HepG2 (cell line): ENCODE data around the gene STOML1. TPM values are rescaled to one million over a fixed set of nuclear protein-coding genes. Genes with fewer than 3 reads are reported as not detected.

Experiments used
- ATAC-seq: fragments of 200-7000 bp; cut with Tn5 transposase; 3 replicates; pipeline ENCODE4 v1.9.1; 2020; ENCODE audit warnings: mild to moderate bottlenecking, moderate library complexity
- BruUV-seq: library from RNA; stranded (reverse); fragments of 400-500 nt; replicated peaks from 2 replicates; lab custom pipeline; 2021; lab: Mats Ljungman, UMichigan
- CTCF ChIA-PET: fragments of 300-600 bp; formaldehyde crosslinking; extraction: SDS; loops from one replicate; lab custom pipeline; 2021; ENCODE audit warnings: low total read pairs, inconsistent platforms, low intra/inter-chr PET ratio; lab: Yijun Ruan, JAX
- POLR2A ChIA-PET: fragments of 350-600 bp; sonication (Branson Sonifier 250); formaldehyde crosslinking; loops from one replicate; lab custom pipeline; 2020; ENCODE audit warnings: antibody characterized with exemption, inconsistent platforms; lab: Yijun Ruan, JAX
- DNase-seq: peaks from one replicate; pipeline ENCODE4 v3.0.0-alpha.2; 2015; ENCODE audit warnings: low spot score
- FAIRE-seq: peaks from 3 replicates; lab custom pipeline; 2011; peaks lifted over from hg19 to GRCh38; lab: Jason Lieb, UNC
- H2AFZ ChIP-seq: one replicate; pipeline ENCODE4 v1.6.1; 2011; ENCODE audit warnings: low read length, inconsistent platforms
- H3K27ac ChIP-seq: fragments of 300-600 bp; 3 replicates; pipeline ENCODE4 v1.8.0; 2011; ENCODE audit warnings: mixed run types, mild to moderate bottlenecking, mixed read lengths, low read length, inconsistent platforms; ENCODE audit not compliant: insufficient read depth; ENCODE audit errors: extremely low read length
- H3K27me3 ChIP-seq, 2 experiments: fragments of 200-600 bp in 1 of 2; 2 replicates in 1 of 2; 3 replicates in 1 of 2; pipeline versions ENCODE4 v1.6.0 to v1.8.0; 2011; ENCODE audit warnings: low read length in 2 of 2, mild to moderate bottlenecking in 2 of 2, moderate library complexity in 2 of 2, inconsistent platforms in 1 of 2; ENCODE audit not compliant: insufficient read depth in 2 of 2, control insufficient read depth in 1 of 2
- H3K36me3 ChIP-seq, 2 experiments: fragments of 200-600 bp in 1 of 2; replicated peaks in 1 of 2; 2 replicates in 1 of 2; 3 replicates in 1 of 2; pipeline versions ENCODE4 v1.5.1 to v1.8.0; 2011; ENCODE audit warnings: low read length in 2 of 2, inconsistent platforms in 1 of 2; ENCODE audit not compliant: insufficient read depth in 2 of 2, control insufficient read depth in 1 of 2
- H3K4me1 ChIP-seq: 2 replicates; pipeline ENCODE4 v1.5.1; 2012; ENCODE audit warnings: low read length, inconsistent platforms; ENCODE audit not compliant: insufficient read depth
- H3K4me2 ChIP-seq: 2 replicates; pipeline ENCODE4 v1.6.0; 2011; ENCODE audit warnings: low read depth, low read length, inconsistent platforms
- H3K4me3 ChIP-seq, 3 experiments: fragments of 200-600 bp in 1 of 3; sonication (generic), shearing (Covaris generic) in 1 of 3; replicated peaks in 1 of 3; 2 replicates each; pipeline ENCODE4 v1.5.1; 2011 to 2016; ENCODE audit warnings: low read length in 3 of 3, inconsistent platforms in 2 of 3, low read depth in 2 of 3, mild to moderate bottlenecking in 2 of 3, control low read depth in 1 of 3, mixed read lengths in 1 of 3; ENCODE audit not compliant: insufficient read depth in 1 of 3
- H3K79me2 ChIP-seq: one replicate; pipeline ENCODE4 v1.6.1; 2011; ENCODE audit warnings: low read length, inconsistent platforms; ENCODE audit not compliant: insufficient read depth
- H3K9ac ChIP-seq: 2 replicates; pipeline ENCODE4 v1.6.0; 2011; ENCODE audit warnings: mild to moderate bottlenecking, low read depth, low read length, inconsistent platforms; ENCODE audit not compliant: insufficient read depth
- H3K9me3 ChIP-seq: 2 replicates; pipeline ENCODE4 v1.5.1; 2012; ENCODE audit warnings: mild to moderate bottlenecking, low read length
- H4K20me1 ChIP-seq: 2 replicates; pipeline ENCODE4 v1.6.0; 2011; ENCODE audit warnings: inconsistent platforms, mild to moderate bottlenecking, low read length, moderate library complexity; ENCODE audit not compliant: insufficient read depth
- FOXA1 ChIP-seq, 2 experiments: fragments of 450-650 bp in 1 of 2; sonication (generic) in 1 of 2; formaldehyde crosslinking in 1 of 2; IDR thresholded peaks; 2 replicates each; pipeline versions ENCODE4 v1.4.0 to v1.6.1; 2016 to 2020; ENCODE audit warnings: missing genetic modification reagents in 1 of 2
- MED13 ChIP-seq: sonication (generic); formaldehyde crosslinking; IDR thresholded peaks from 2 replicates; pipeline ENCODE4 v1.5.0; 2020; ENCODE audit warnings: missing genetic modification reagents
- PPARG ChIP-seq: conservative IDR thresholded peaks from 2 replicates; pipeline ENCODE4 v1.6.1; 2016; ENCODE audit warnings: missing biosample characterization, missing genetic modification reagents
- ZBTB38 ChIP-seq: sonication (generic); formaldehyde crosslinking; IDR thresholded peaks from 2 replicates; pipeline ENCODE4 v1.5.1; 2020; ENCODE audit warnings: mild to moderate bottlenecking, missing genetic modification reagents
- ZFP36 ChIP-seq: fragments of 150-350 bp; IDR thresholded peaks from 2 replicates; pipeline ENCODE4 v1.6.1; 2018; ENCODE audit warnings: borderline replicate concordance, low read length, low read depth; ENCODE audit not compliant: partially characterized antibody
- ZNF138 ChIP-seq: sonication (generic); formaldehyde crosslinking; IDR thresholded peaks from 2 replicates; pipeline ENCODE4 v1.5.0; 2020; ENCODE audit warnings: mild to moderate bottlenecking, low read depth, missing genetic modification reagents
- ZNF468 ChIP-seq: sonication (generic); formaldehyde crosslinking; IDR thresholded peaks from 2 replicates; pipeline ENCODE4 v1.8.0; 2022; ENCODE audit warnings: mild to moderate bottlenecking, moderate library complexity, missing genetic modification reagents
- ZNF891 ChIP-seq: sonication (generic); formaldehyde crosslinking; IDR thresholded peaks from 2 replicates; pipeline ENCODE4 v1.5.0; 2020; ENCODE audit warnings: mild to moderate bottlenecking, missing genetic modification reagents
- ZSCAN20 ChIP-seq: sonication (generic); formaldehyde crosslinking; IDR thresholded peaks from 2 replicates; pipeline ENCODE4 v1.4.0; 2020; ENCODE audit warnings: missing genetic modification reagents, mild to moderate bottlenecking, borderline replicate concordance
- WGBS: methylation state at CpG from one replicate; pipeline ENCODE4 v1.1.6; 2017; ENCODE audit warnings: low lambda C conversion rate; 5-methylcytosine and 5-hydroxymethylcytosine counted together
- in situ Hi-C: cut with HindIII; loops from 2 replicates; pipeline ENCODE4 v1.10.0; 2017; ENCODE audit warnings: low pct_unique_long_range_greater_than_20kb; ENCODE audit not compliant: extremely low pct_ligation_motif_present
- intact Hi-C: fragments of 100-400 bp; cut with micrococcal nuclease; formaldehyde crosslinking; loops from one replicate; pipeline ENCODE4 v1.10.0; 2022; ENCODE audit not compliant: unreplicated experiment
- polyA plus RNA-seq, 8 experiments: library from polyadenylated mRNA; depleted of rRNA in 3 of 8; stranded (reverse) in 7 of 8; unstranded in 1 of 8; fragments of >200 nt; fragmentation: Illumina TruSeq in 4 of 8; extraction: Trizol in 4 of 8; gene quantifications; 2 replicates each; pipeline versions ENCODE4 v1.2.1 to v1.2.3, GENCODE V29; 2011 to 2016; ENCODE audit warnings: low read depth in 4 of 8, missing spikeins in 1 of 8, mixed read lengths in 1 of 8; ENCODE audit not compliant: insufficient read depth in 1 of 8
- total RNA-seq, 5 experiments: library from RNA; depleted of rRNA; stranded (reverse); fragments of >200 nt; fragmentation: Illumina TruSeq; extraction: Trizol; gene quantifications; 2 replicates each; pipeline ENCODE4 v1.2.3, GENCODE V29; 2016; ENCODE audit warnings: low read depth in 1 of 5
- TF ChIP-seq, protein P1 (sequence below): sonication (generic); formaldehyde crosslinking; IDR thresholded peaks from 2 replicates; pipeline ENCODE4 v1.4.0; 2020; ENCODE audit warnings: mild to moderate bottlenecking, missing genetic modification reagents
- TF ChIP-seq, protein P2 (sequence below): sonication (generic); formaldehyde crosslinking; IDR thresholded peaks from 2 replicates; pipeline ENCODE4 v1.4.0; 2020; ENCODE audit warnings: missing genetic modification reagents
- TF ChIP-seq, protein P3 (sequence below): sonication (generic); formaldehyde crosslinking; IDR thresholded peaks from 2 replicates; pipeline ENCODE4 v1.5.1; 2020; ENCODE audit warnings: missing genetic modification reagents, mild to moderate bottlenecking, borderline replicate concordance

STOML1 gene
- total and polyA plus RNA-seq, 2 of the 13 experiments (the other 11 are each of a cell fraction or from before 2014, with no cell fraction given): 3.5 to 3.7 TPM

DNA sequence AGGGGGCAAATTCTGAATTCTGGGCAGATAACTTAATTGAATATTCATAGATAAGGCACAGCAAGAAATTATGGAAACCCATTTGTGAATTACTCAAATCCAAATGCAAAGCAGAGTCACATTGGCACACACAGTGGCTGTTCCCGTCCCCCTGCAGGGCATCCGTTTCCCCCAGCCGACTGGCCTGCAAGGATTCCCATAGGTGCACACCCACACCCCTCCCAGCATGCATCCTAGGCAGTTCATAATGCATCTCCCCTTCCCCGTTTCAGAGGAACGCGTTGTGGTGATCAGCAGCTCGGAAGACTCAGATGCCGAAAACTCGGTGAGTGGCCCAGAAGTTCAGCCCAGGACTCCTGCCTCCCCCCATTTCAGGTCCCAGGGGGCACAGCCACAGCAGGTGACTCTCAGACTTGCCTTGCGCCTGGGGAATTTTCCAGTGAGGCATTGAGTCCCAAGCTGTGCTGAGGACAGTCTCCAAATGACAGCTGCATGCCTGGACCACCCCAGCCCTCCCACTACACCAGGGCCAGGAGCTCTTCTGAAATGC is 42.2 kb upstream of the STOML1 start (continued):
- TF ChIP-seq ZNF138 (CRISPR knock-in tag): no peak
- TF ChIP-seq, protein P1, sequence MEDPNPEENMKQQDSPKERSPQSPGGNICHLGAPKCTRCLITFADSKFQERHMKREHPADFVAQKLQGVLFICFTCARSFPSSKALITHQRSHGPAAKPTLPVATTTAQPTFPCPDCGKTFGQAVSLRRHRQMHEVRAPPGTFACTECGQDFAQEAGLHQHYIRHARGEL (CRISPR knock-in tag): no peak
- no peak for TF ChIP-seq ZSCAN20
- no peak for TF ChIP-seq ZNF468 (CRISPR knock-in tag)
- TF ChIP-seq, all 625 proteins: peak for 0

DNA sequence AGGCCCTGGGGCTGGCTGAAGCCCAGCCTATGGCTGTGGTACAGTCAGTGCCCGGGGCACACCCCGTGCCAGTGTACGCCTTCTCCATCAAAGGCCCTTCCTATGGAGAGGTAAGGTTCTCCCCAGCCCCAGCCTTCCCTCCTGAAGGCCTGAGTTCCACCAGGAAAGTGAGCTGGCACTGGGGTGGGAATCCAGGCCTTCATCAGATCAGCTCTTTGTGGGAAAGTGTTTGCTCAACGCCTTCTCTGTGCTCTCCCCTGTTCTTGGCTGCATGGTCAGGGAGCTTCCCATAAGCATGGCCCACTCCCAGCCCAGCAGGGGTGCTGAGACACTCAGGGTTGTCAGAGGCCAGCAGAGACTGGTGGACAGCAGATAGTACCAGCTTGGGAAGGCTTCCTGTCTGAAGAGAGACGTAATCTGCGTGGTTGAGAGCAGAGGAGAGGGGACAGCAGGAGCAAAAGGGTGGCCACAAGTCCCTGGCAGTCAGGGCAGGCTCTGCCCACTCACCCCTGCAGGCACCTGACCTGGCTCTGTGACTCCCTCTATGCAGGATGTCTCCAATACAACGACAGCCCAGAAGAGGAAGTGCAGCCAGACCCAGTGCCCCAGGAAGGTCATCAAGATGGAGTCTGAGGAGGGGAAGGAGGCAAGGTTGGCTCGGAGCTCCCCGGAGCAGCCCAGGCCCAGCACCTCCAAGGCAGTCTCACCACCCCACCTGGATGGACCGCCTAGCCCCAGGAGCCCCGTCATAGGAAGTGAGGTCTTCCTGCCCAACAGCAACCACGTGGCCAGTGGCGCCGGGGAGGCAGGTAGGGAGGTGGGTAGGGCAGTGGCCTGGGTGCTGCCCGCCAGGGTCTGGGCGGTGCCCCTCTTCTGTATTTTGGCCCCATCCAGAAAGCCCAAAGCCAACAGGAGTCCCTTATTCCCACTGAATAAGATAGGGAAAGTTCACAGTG is 40.8 kb upstream of the STOML1 start:
- Histone ChIP-seq H3K27ac (no peak overlapping the region), H3K9ac (no peak overlapping the region), H3K4me3 (no peak overlapping the region), H3K9me3 (no peaks in the 10 kb centered on the region), H4K20me1 (no peaks in the 10 kb centered on the region), H3K27me3 (no peaks in the 10 kb centered on the region), H3K4me2 (no peak overlapping the region), H3K79me2 (no peaks in the 10 kb centered on the region), H3K4me1 (no peaks in the 10 kb centered on the region), H2AFZ (no peak overlapping the region), H3K36me3 (peaks cover 4 to 18% of the 10 kb centered on the region in 2 experiments; a peak in 3 of 5 replicates)
- POLR2A ChIA-PET: no interaction called here
- intact Hi-C loops (no loop called here), in situ Hi-C loops (no loop called here)
- FAIRE-seq: no peak
- no peak for DNase-seq
- CTCF ChIA-PET: no interaction called here
- WGBS: 93% methylated on average over 15 of the region's 16 CpGs
- no peak for ATAC-seq
- no TSS peak for BruUV-seq
- TF ChIP-seq ZFP36 (no peak), FOXA1 (IDR thresholded peaks at IDR 0.05) (no peak), FOXA1 (CRISPR knock-in tag; IDR thresholded peaks at IDR 0.05) (no peak), ZNF891 (CRISPR knock-in tag) (no peak), ZBTB38 (CRISPR knock-in tag) (no peak), PPARG (CRISPR knock-in tag) (no peak), MED13 (CRISPR knock-in tag) (no peak)
- TF ChIP-seq, protein P2, sequence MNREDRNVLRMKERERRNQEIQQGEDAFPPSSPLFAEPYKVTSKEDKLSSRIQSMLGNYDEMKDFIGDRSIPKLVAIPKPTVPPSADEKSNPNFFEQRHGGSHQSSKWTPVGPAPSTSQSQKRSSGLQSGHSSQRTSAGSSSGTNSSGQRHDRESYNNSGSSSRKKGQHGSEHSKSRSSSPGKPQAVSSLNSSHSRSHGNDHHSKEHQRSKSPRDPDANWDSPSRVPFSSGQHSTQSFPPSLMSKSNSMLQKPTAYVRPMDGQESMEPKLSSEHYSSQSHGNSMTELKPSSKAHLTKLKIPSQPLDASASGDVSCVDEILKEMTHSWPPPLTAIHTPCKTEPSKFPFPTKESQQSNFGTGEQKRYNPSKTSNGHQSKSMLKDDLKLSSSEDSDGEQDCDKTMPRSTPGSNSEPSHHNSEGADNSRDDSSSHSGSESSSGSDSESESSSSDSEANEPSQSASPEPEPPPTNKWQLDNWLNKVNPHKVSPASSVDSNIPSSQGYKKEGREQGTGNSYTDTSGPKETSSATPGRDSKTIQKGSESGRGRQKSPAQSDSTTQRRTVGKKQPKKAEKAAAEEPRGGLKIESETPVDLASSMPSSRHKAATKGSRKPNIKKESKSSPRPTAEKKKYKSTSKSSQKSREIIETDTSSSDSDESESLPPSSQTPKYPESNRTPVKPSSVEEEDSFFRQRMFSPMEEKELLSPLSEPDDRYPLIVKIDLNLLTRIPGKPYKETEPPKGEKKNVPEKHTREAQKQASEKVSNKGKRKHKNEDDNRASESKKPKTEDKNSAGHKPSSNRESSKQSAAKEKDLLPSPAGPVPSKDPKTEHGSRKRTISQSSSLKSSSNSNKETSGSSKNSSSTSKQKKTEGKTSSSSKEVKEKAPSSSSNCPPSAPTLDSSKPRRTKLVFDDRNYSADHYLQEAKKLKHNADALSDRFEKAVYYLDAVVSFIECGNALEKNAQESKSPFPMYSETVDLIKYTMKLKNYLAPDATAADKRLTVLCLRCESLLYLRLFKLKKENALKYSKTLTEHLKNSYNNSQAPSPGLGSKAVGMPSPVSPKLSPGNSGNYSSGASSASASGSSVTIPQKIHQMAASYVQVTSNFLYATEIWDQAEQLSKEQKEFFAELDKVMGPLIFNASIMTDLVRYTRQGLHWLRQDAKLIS (CRISPR knock-in tag): no peak
- TF ChIP-seq, protein P3, sequence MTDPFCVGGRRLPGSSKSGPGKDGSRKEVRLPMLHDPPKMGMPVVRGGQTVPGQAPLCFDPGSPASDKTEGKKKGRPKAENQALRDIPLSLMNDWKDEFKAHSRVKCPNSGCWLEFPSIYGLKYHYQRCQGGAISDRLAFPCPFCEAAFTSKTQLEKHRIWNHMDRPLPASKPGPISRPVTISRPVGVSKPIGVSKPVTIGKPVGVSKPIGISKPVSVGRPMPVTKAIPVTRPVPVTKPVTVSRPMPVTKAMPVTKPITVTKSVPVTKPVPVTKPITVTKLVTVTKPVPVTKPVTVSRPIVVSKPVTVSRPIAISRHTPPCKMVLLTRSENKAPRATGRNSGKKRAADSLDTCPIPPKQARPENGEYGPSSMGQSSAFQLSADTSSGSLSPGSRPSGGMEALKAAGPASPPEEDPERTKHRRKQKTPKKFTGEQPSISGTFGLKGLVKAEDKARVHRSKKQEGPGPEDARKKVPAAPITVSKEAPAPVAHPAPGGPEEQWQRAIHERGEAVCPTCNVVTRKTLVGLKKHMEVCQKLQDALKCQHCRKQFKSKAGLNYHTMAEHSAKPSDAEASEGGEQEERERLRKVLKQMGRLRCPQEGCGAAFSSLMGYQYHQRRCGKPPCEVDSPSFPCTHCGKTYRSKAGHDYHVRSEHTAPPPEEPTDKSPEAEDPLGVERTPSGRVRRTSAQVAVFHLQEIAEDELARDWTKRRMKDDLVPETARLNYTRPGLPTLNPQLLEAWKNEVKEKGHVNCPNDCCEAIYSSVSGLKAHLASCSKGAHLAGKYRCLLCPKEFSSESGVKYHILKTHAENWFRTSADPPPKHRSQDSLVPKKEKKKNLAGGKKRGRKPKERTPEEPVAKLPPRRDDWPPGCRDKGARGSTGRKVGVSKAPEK (CRISPR knock-in tag): no peak
